ENCODE data around the gene KSR2. TPM values are rescaled to one million over a fixed set of nuclear protein-coding genes. Genes with fewer than 3 reads are reported as not detected.

KSR2 gene
- total RNA-seq, 1 donor: 0.10 TPM

DNA sequence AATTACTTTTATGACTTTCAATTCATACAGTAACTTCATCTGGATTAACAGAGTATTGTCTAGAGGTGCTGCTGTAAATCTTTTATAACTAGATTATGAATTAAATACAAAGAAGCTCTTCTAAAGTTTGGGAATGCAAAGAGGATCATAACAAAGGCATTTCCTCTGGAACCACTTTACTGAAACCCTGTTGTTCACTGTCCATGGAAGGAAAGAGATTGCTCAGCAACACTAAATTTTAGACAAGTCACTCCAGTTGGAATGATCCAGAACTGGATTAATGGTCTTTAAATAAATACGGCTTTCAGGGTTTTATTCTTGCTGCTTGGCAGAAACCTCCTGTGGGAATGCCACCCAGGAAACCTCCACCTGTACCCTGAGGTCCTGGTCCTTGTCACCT is 250.6 kb downstream of the KSR2 start:
- Histone ChIP-seq H3K4me1 (ENCODE audit: insufficient read depth, low read length) (no peaks in the 10 kb centered on the region), H3K9me3 (ENCODE audit: low read depth, low read length) (no peaks in the 10 kb centered on the region), H3K4me3 (ENCODE audit: low read length) (no peak overlapping the region), H3K27me3 (ENCODE audit: insufficient read depth, low read length) (no peaks in the 10 kb centered on the region)

DNA sequence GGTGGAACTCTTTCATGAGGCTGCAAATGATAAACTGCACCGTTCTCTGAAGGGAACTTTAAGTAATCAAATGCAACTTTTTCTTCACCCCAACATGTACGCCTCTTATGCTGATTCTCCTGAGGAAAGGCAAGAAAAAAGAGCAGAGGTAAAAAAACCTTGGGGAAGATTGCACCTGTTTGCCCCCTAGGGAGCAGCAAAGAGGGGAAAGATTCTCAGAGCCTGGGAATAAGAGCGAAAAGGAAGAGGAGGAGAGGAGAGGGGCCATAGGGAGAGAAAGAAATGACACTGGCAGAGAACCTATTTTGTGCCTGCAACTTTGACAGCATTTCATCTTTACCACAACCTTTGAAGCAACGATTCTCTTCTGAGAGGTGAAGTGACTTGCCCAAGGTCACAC is 254.6 kb downstream of the KSR2 start:
- no peak overlapping the region for H3K4me3 ChIP-seq (ENCODE audit: low read length)
- no peaks in the 10 kb centered on the region for H3K27me3 ChIP-seq (ENCODE audit: insufficient read depth, low read length)
- no peaks in the 10 kb centered on the region for H3K9me3 ChIP-seq (ENCODE audit: low read depth, low read length)
- H3K4me1 ChIP-seq (ENCODE audit: insufficient read depth, low read length): no peaks in the 10 kb centered on the region

- Histone ChIP-seq H3K4me1 (ENCODE audit: insufficient read depth, low read length) (no peaks in the 10 kb centered on the region), H3K9me3 (ENCODE audit: low read depth, low read length) (no peaks in the 10 kb centered on the region), H3K4me3 (ENCODE audit: low read length) (no peak overlapping the region), H3K27me3 (ENCODE audit: insufficient read depth, low read length) (no peaks in the 10 kb centered on the region)
These were observed 258.7 kb downstream of the KSR2 start for GRCh38 chr12:117710121-117710520.

DNA sequence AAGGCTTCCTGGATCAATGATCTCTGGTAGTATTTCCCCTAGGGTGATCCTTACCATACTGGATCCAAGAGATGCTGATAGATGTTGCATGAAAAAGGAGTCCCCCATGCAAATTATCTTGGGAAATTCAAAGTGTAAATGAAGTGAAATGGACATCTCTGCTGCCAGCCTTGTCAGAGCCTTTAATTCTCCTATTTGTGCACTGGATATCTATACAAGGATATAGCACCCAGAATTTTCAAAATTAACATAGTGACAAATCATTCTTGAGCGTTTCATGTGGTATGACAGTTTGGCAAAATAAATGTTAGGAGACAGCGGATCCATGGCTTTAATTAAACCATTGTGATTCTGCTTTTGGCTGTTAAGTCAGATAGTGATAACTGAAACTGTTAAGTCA is 260.9 kb downstream of the KSR2 start:
- Histone ChIP-seq H3K9me3 (ENCODE audit: low read depth, low read length) (no peaks in the 10 kb centered on the region), H3K4me1 (ENCODE audit: insufficient read depth, low read length) (no peaks in the 10 kb centered on the region), H3K4me3 (ENCODE audit: low read length) (no peak overlapping the region), H3K27me3 (ENCODE audit: insufficient read depth, low read length) (no peaks in the 10 kb centered on the region)

DNA sequence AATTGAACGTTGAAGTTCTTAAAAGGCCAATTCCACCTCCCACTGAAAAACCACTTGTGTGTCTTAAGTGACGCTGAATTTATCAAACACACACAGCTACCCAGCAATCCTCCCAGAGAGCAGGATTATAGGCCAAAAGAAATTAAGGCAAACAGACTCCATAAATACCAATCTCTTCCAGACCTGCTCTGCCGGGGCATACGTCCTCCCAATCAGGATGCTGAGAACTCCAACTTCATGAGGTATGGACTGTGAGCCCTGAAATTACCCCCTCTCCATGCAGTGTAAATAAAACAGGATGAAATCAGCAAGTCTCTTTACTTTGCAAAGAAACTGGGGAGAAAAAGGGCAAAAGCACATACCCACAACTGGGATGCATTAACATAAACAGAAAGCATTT is 265.2 kb downstream of the KSR2 start:
- Histone ChIP-seq H3K4me3 (ENCODE audit: low read length) (no peak overlapping the region), H3K27me3 (ENCODE audit: insufficient read depth, low read length) (no peaks in the 10 kb centered on the region), H3K4me1 (ENCODE audit: insufficient read depth, low read length) (no peaks in the 10 kb centered on the region), H3K9me3 (ENCODE audit: low read depth, low read length) (no peaks in the 10 kb centered on the region)

GRCh38 chr12:117702741-117703140 is 266.0 kb downstream of the KSR2 start:
- no peaks in the 10 kb centered on the region for H3K27me3 ChIP-seq (ENCODE audit: insufficient read depth, low read length)
- H3K9me3 ChIP-seq (ENCODE audit: low read depth, low read length): no peaks in the 10 kb centered on the region
- H3K4me3 ChIP-seq (ENCODE audit: low read length): no peak overlapping the region
- H3K4me1 ChIP-seq (ENCODE audit: insufficient read depth, low read length): no peaks in the 10 kb centered on the region

GRCh38 chr12:117699575-117699974 is 269.2 kb downstream of the KSR2 start:
- no peaks in the 10 kb centered on the region for H3K9me3 ChIP-seq (ENCODE audit: low read depth, low read length)
- H3K4me1 ChIP-seq (ENCODE audit: insufficient read depth, low read length): no peaks in the 10 kb centered on the region
- H3K4me3 ChIP-seq (ENCODE audit: low read length): no peak overlapping the region
- no peaks in the 10 kb centered on the region for H3K27me3 ChIP-seq (ENCODE audit: insufficient read depth, low read length)

DNA sequence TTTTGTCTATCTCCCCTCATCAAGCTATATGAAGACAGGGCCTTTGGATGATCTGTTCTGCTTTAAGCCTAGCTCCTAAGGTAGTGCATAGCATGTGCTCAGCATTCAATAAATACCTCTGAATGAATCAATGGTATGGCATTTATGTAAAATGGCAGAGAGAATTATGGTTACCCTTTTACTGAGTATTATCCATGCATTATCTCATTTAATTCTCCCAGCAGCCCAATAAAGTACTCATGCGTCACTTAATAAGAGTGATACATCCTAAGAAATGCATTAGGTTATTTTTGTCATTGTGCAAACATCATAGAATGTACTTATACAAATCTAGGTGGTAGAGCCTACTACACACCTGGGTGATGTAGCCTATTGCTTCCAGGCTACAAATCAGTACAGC is 269.7 kb downstream of the KSR2 start:
- Histone ChIP-seq H3K27me3 (ENCODE audit: insufficient read depth, low read length) (no peaks in the 10 kb centered on the region), H3K4me3 (ENCODE audit: low read length) (no peak overlapping the region), H3K4me1 (ENCODE audit: insufficient read depth, low read length) (no peaks in the 10 kb centered on the region), H3K9me3 (ENCODE audit: low read depth, low read length) (no peaks in the 10 kb centered on the region)

- H3K27me3 ChIP-seq (ENCODE audit: insufficient read depth, low read length): no peaks in the 10 kb centered on the region
- H3K4me3 ChIP-seq (ENCODE audit: low read length): no peak overlapping the region
- no peaks in the 10 kb centered on the region for H3K4me1 ChIP-seq (ENCODE audit: insufficient read depth, low read length)
- H3K9me3 ChIP-seq (ENCODE audit: low read depth, low read length): no peaks in the 10 kb centered on the region
These were observed 272.8 kb downstream of the KSR2 start for GRCh38 chr12:117695956-117696355.

- no peaks in the 10 kb centered on the region for H3K4me1 ChIP-seq (ENCODE audit: insufficient read depth, low read length)
- no peaks in the 10 kb centered on the region for H3K9me3 ChIP-seq (ENCODE audit: low read depth, low read length)
- no peaks in the 10 kb centered on the region for H3K27me3 ChIP-seq (ENCODE audit: insufficient read depth, low read length)
- H3K4me3 ChIP-seq (ENCODE audit: low read length): no peak overlapping the region
These were observed 276.3 kb downstream of the KSR2 start for GRCh38 chr12:117692512-117692911.

DNA sequence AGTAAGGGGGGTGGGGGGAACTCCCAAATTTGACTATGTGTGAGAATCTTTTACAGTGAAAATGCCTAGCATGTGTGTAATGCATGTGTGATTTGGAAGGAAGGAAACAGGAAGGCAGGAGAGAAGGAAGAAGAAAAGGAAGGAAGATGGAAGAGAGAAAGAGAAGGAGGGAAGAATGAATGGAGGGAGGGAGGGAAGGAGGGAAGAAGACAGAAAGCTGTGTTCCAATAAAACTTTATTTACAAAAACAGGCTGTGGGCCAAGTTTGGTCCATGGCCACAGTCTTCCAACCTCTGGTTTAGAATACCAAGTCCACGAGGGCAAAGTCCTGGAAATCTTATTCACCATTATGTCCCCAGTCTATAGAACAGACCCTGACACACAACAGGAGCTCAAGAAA is 278.9 kb downstream of the KSR2 start:
- Histone ChIP-seq H3K4me3 (ENCODE audit: low read length) (no peak overlapping the region), H3K9me3 (ENCODE audit: low read depth, low read length) (no peaks in the 10 kb centered on the region), H3K27me3 (ENCODE audit: insufficient read depth, low read length) (no peaks in the 10 kb centered on the region), H3K4me1 (ENCODE audit: insufficient read depth, low read length) (no peaks in the 10 kb centered on the region)

DNA sequence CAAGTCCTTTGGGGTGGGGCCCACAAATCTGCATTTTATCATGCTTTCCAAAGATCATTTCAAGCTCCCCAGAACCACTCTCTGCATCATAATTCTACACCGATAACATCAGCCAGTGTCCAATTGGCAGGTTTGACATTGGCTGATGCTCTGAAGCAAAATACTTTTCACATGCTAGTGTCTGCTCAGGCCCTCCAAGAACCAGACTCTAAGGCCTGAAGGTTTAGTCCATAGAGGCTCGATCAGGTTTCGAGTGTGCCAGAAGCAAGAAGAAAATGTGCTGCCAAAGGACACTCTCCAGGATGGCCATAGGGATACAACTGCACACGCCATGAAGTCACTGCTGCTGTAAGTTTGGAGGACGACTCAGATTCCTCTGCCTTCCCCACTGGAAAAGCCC is 280.3 kb downstream of the KSR2 start:
- H3K9me3 ChIP-seq (ENCODE audit: low read depth, low read length): no peaks in the 10 kb centered on the region
- no peaks in the 10 kb centered on the region for H3K27me3 ChIP-seq (ENCODE audit: insufficient read depth, low read length)
- no peaks in the 10 kb centered on the region for H3K4me1 ChIP-seq (ENCODE audit: insufficient read depth, low read length)
- no peak overlapping the region for H3K4me3 ChIP-seq (ENCODE audit: low read length)

- H3K27me3 ChIP-seq (ENCODE audit: insufficient read depth, low read length): no peaks in the 10 kb centered on the region
- H3K4me1 ChIP-seq (ENCODE audit: insufficient read depth, low read length): no peaks in the 10 kb centered on the region
- H3K4me3 ChIP-seq (ENCODE audit: low read length): no peak overlapping the region
- H3K9me3 ChIP-seq (ENCODE audit: low read depth, low read length): no peaks in the 10 kb centered on the region
These were observed 281.8 kb downstream of the KSR2 start for GRCh38 chr12:117686911-117687377.

GRCh38 chr12:117686210-117686609 is 282.6 kb downstream of the KSR2 start:
- H3K27me3 ChIP-seq (ENCODE audit: insufficient read depth, low read length): no peaks in the 10 kb centered on the region
- no peaks in the 10 kb centered on the region for H3K4me1 ChIP-seq (ENCODE audit: insufficient read depth, low read length)
- no peaks in the 10 kb centered on the region for H3K9me3 ChIP-seq (ENCODE audit: low read depth, low read length)
- no peak overlapping the region for H3K4me3 ChIP-seq (ENCODE audit: low read length)

DNA sequence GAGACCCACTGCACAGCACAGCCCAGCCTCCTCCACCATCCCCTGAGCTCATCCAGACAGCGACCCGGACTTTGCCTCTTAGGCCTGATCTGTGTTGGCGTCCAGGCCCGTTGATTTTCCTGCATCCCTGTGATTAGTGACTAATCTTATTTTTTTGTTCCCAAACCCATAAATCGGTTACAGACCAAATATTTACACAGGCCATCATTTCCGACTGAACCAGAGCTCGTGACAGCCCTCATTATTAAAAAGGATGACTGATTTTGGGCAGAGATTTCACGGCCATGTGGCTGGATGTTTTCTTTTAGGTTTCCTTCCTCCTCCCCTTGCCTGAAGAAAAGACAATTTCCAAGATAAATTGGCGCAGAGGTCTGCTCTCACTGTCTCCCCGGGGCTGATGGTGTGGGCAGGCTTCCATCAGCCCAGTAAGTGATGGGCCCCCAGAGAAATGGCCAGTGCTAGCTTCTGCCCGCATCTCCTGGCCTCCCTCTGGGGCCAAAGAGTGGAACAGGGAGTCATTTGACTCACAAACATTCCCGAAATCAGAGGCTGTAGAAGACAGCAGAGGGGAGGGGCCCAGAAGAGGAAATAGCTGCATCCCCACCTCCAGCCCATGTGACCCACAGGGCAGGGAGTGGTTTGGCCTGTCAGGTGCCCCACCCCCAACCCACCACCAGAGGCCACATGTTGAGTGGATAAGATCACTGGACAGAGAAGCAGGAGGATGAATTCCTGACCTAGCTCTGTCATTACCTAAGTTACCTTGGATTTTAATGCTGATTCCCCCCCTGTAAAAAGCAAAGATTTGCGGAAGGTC is 283.5 kb downstream of the KSR2 start:
- no peaks in the 10 kb centered on the region for H3K4me1 ChIP-seq (ENCODE audit: insufficient read depth, low read length)
- no peaks in the 10 kb centered on the region for H3K9me3 ChIP-seq (ENCODE audit: low read depth, low read length)
- no peaks in the 10 kb centered on the region for H3K27me3 ChIP-seq (ENCODE audit: insufficient read depth, low read length)
- no peak overlapping the region for H3K4me3 ChIP-seq (ENCODE audit: low read length)

GRCh38 chr12:117684471-117684870 is 284.3 kb downstream of the KSR2 start:
- no peak overlapping the region for H3K4me3 ChIP-seq (ENCODE audit: low read length)
- no peaks in the 10 kb centered on the region for H3K4me1 ChIP-seq (ENCODE audit: insufficient read depth, low read length)
- H3K9me3 ChIP-seq (ENCODE audit: low read depth, low read length): no peaks in the 10 kb centered on the region
- H3K27me3 ChIP-seq (ENCODE audit: insufficient read depth, low read length): no peaks in the 10 kb centered on the region
